ENCODE results near the gene BEND7. TPM values are rescaled to one million over a fixed set of nuclear protein-coding genes. Genes with fewer than 3 reads are reported as not detected.

BEND7 gene
- total and polyA plus RNA-seq, 2 of the 4 experiments (the other 2 are of a cell fraction), result 2.3 to 3.5 TPM

DNA sequence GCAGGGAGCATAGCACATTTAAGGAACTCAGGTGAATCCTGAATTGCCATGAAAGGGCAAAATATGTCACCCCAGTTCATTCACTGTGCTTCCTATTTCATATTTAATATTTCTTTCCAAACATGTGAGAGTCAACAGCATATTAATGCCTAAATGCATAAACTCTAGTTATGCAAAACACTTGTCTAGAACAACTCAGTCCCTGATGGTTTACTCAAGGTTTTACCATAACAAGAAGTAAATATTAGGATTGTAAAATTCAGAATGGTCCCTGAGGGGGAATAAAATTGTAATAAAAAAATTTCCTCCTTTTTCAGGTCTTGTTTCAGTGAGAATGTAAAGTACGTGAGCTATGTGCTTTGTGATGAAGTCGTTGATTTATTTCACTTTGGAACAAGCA, 129.1 kb downstream of the BEND7 start:
- Histone ChIP-seq H3K27ac (ENCODE audit: insufficient read depth, low read length) (no peak overlapping the region), H3K79me1 (ENCODE audit: low read depth in 1 of 2, low read length in 2 of 2) (no peaks in the 10 kb centered on the region), H3K18ac (ENCODE audit: low read depth, low read length) (no peak overlapping the region), H3K9me1 (ENCODE audit: insufficient read depth, low read length) (no peaks in the 10 kb centered on the region), H3K14ac (replicated peaks; ENCODE audit: low read depth, low read length) (no peak overlapping the region), H3K4me3 (ENCODE audit: insufficient read depth, low read depth, low read length) (no peak overlapping the region), H4K20me1 (ENCODE audit: insufficient read depth, low read length) (no peaks in the 10 kb centered on the region), H3K9ac (ENCODE audit: low read depth, low read length) (no peak overlapping the region), H3K9me3 (ENCODE audit: control insufficient read depth, insufficient read depth, low read length) (0 out of 2 replicates have a peak, but pooled peaks cover 2% of the 10 kb centered on the region), H3K23ac (ENCODE audit: low read depth, low read length) (no peak overlapping the region), H3K36me3 (ENCODE audit: control insufficient read depth, insufficient read depth, low read length) (no peaks in the 10 kb centered on the region), H2BK15ac (ENCODE audit: low read depth, low read length) (no peak overlapping the region), H3K27me3 (ENCODE audit: control insufficient read depth, insufficient read depth, low read length) (peaks cover 7% of the 10 kb centered on the region; the same call in 1 of the 2 replicates), H2AK5ac (ENCODE audit: low read depth, low read length) (no peak overlapping the region), H3K56ac (ENCODE audit: extremely low read depth, insufficient read depth, low read length) (no peak overlapping the region), H3K4me2 (ENCODE audit: low read depth, low read length) (no peak overlapping the region), H2BK5ac (ENCODE audit: low read depth, low read length, poor library complexity, severe bottlenecking) (no peak overlapping the region), H3K4me1 (ENCODE audit: control insufficient read depth, insufficient read depth, low read length) (no peaks in the 10 kb centered on the region), H2BK20ac (ENCODE audit: low read depth, low read length) (no peak overlapping the region), H4K8ac (ENCODE audit: low read depth in 2 of 2, low read length in 2 of 2) (no peak overlapping the region), H4K91ac (ENCODE audit: insufficient read depth, low read depth, low read length) (no peak overlapping the region), H2AFZ (replicated peaks; ENCODE audit: low read length, poor library complexity) (no peak overlapping the region), H3K4ac (ENCODE audit: low read depth, low read length) (no peak overlapping the region), H2BK120ac (ENCODE audit: low read depth, low read length) (no peak overlapping the region), H4K5ac (ENCODE audit: low read depth, low read length) (no peak overlapping the region), H2AK9ac (replicated peaks; ENCODE audit: low read depth, low read length, poor library complexity) (no peak overlapping the region)
- ATAC-seq (ENCODE audit: low read depth), result no peak
- no TSS peak for BruUV-seq (replicated peaks)
- ChIA-PET POLR2A (ENCODE audit: unreplicated experiment) (no interaction called here), CTCF (no interaction called here)
- TF ChIP-seq BHLHE40 (IDR thresholded peaks at IDR 0.05; ENCODE audit: low read depth, low read length) (no peak), MAFK (IDR thresholded peaks at IDR 0.05; ENCODE audit: low read depth, low read length) (no peak)
- intact Hi-C loops (cut with micrococcal nuclease), result no loop called here
- no peak for DNase-seq
- dilution Hi-C loops (cut with HindIII; ENCODE audit: low sequenced_read_pairs, unreplicated experiment), result no loop called here
- in situ Hi-C loops (cut with MboI; ENCODE audit: low sequenced_read_pairs), result no loop called here
- no CpG with 5 or more reads among the region's 2 CpGs for WGBS, 2 experiments (ENCODE audit: extremely low coverage in 2 of 2, insufficient read length in 1 of 2)

Measured in IMR-90 (cell line).